Dermis microvascular lymphatic vessel endothelial cell (primary cell): ENCODE data around the gene PSMB8. TPM values are rescaled to one million over a fixed set of nuclear protein-coding genes. Genes with fewer than 3 reads are reported as not detected.

Experiments
- DNase-seq, 2 donors: peaks; one replicate each; pipeline versions ENCODE4 v3.0.0 to v3.0.0-alpha.2; 2010; ENCODE audit warnings: low read depth in 2 of 2
- total RNA-seq: library from RNA; depleted of rRNA; stranded (reverse); fragments of >200 nt; gene quantifications from 2 replicates; pipeline ENCODE4 v1.2.1, GENCODE V29; 2014

The PSMB8 gene
- total RNA-seq, 1 donor from 2014 or later: 57.3 TPM

GRCh38 chr6:32799168-32799567, 44.7 kb downstream of the PSMB8 start:
- no peak for DNase-seq

DNA sequence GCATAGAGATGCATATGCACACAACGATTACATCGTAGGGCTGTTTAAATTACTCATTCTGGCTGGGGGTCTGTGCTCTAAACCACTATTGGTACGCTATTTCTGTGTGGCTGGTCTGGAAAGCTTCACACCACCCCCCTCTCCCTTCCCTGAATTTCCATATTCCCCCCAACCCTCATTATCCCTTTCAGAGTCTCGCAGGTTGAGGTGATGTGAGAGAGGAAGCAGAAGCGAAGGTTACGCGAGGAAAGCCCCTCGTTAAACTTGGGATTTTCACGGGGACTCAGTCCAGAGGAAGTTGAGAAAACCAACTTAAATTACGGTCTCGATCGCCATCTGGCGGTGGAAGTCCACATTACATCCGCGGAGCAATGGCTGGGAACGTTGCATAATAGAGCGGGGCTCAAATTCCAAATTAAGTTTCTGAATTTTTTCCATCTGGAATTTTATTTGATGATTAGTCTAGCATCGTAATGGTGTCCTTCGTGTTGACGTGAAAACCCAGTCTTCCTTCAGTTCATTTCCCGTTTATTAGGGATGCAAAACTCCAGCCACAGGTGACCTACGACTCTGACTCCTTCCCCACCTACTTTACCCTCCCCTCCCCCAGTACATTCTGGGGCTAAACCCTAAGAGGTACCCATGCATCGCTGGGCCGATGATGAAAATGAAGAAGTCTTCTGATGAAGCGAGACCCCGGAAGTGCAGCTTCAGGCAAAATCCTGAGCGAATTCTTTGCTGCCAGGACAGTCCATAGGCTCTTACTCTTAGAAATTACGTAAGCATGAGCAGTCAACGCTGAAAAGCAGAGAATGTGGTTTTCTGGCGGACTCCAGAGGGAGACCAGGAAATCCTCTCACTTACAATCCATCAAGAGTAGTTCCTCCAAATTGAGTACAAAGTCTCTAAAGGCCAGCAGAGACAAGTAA, 46.7 kb downstream of the PSMB8 start:
- peak; percentile 14 to 50 for DNase-seq

DNA sequence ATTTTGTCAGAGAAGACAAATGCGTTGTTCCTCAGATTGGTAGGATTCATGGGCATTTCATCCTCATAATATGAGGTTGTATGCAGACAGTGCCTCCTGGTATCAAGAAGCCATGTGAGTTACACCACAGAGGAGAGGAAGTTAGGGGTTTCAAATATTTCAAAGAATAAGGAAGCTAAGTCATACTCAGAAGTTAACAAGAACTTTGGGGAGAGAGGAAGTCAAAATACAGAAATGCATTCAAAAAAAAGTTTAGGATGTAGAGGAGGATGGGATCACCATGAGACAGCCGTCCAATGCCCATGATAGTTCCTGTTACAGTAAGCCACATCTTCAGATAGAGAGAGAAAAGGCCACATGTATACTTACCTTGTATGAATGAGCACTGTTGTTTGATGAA, 49.3 kb downstream of the PSMB8 start:
- DNase-seq: no peak

- no peak for DNase-seq
Measured at GRCh38 chr6:32792901-32793435, 50.9 kb downstream of the PSMB8 start.

Other genes starting within 250 kb of the PSMB8 start
- gene HLA-DQA1, start 206.6 kb downstream of the PSMB8 start, total RNA-seq: not detected in 2 replicates
- under 0.01 and 0.13 TPM in 2 replicates for gene HLA-DQB1, start 177.4 kb downstream of the PSMB8 start, total RNA-seq
- not detected in 2 replicates for gene HLA-DQA2, start 102.7 kb downstream of the PSMB8 start, total RNA-seq
- not detected in 2 replicates for gene HLA-DQB2, start 80.5 kb downstream of the PSMB8 start, total RNA-seq
- gene HLA-DOB, start 27.0 kb downstream of the PSMB8 start, total RNA-seq: under 0.01 and 0.13 TPM in 2 replicates
- 26.7 and 27.5 TPM in 2 replicates for gene TAP2, start 5.3 kb downstream of the PSMB8 start, total RNA-seq
- gene TAP1, start 9.7 kb upstream of the PSMB8 start, total RNA-seq: 30.7 and 40.7 TPM in 2 replicates
- gene PSMB9, start 10.1 kb upstream of the PSMB8 start, total RNA-seq: 23.6 and 27.3 TPM in 2 replicates
- 0.25 and 0.51 TPM in 2 replicates for gene HLA-DMB, start 97.0 kb upstream of the PSMB8 start, total RNA-seq
- gene HLA-DMA, start 109.0 kb upstream of the PSMB8 start, total RNA-seq: 0.63 and 1.2 TPM in 2 replicates
- 39.4 and 51.0 TPM in 2 replicates for gene BRD2, start 124.5 kb upstream of the PSMB8 start, total RNA-seq
- not detected in 2 replicates for gene HLA-DOA, start 165.5 kb upstream of the PSMB8 start, total RNA-seq
- gene HLA-DPA1, start 229.6 kb upstream of the PSMB8 start, total RNA-seq: 3.2 and 6.3 TPM in 2 replicates
- 10.9 and 13.4 TPM in 2 replicates for gene HLA-DPB1, start 231.9 kb upstream of the PSMB8 start, total RNA-seq